Activated CD4-positive, alpha-beta T cell treated with anti-CD3 and anti-CD28 coated beads, Interleukin-2, amount 10 ng/mL, durations not matched to agents 24 days and 14 days (primary cell): ENCODE results near the gene NTM. TPM values are rescaled to one million over a fixed set of nuclear protein-coding genes. Genes with fewer than 3 reads are reported as not detected.

Source experiments
- DNase-seq: peaks from one replicate; pipeline ENCODE4 v3.0.0; 2022
- H3K27ac Mint-ChIP-seq: one replicate; pipeline ENCODE4 v1.8.0; 2022; ENCODE audit warnings: mild to moderate bottlenecking, mixed read lengths
- H3K27me3 Mint-ChIP-seq: one replicate; pipeline ENCODE4 v1.8.0; 2022; ENCODE audit warnings: mixed read lengths
- H3K36me3 Mint-ChIP-seq: one replicate; pipeline ENCODE4 v1.8.0; 2022; ENCODE audit warnings: low read depth, mild to moderate bottlenecking, mixed read lengths
- H3K4me1 Mint-ChIP-seq: one replicate; pipeline ENCODE4 v1.8.0; 2021; ENCODE audit warnings: mixed read lengths
- H3K4me3 Mint-ChIP-seq: one replicate; pipeline ENCODE4 v1.8.0; 2022; ENCODE audit warnings: mild to moderate bottlenecking, moderate library complexity, mixed read lengths
- H3K9me3 Mint-ChIP-seq: one replicate; pipeline ENCODE4 v1.8.0; 2021; ENCODE audit warnings: mixed read lengths
- intact Hi-C: fragments of 100-400 bp; cut with micrococcal nuclease; formaldehyde crosslinking; loops from one replicate; pipeline ENCODE4 v1.15.1; 2023
- total RNA-seq: library from RNA; stranded (reverse); gene quantifications from 2 replicates; pipeline ENCODE4 v1.2.3, GENCODE V29; 2022

The NTM gene
- total RNA-seq, 1 donor from 2014 or later, result not detected

GRCh38 chr11:132127900-132128288, 757.5 kb downstream of the NTM start:
- no peak overlapping the region for H3K27ac Mint-ChIP-seq
- no peaks in the 10 kb centered on the region for H3K4me1 Mint-ChIP-seq
- no peaks in the 10 kb centered on the region for H3K27me3 Mint-ChIP-seq
- no peak for DNase-seq
- H3K4me3 Mint-ChIP-seq, result no peak overlapping the region
- intact Hi-C loops, result no loop called here
- no peaks in the 10 kb centered on the region for H3K9me3 Mint-ChIP-seq
- no peaks in the 10 kb centered on the region for H3K36me3 Mint-ChIP-seq

GRCh38 chr11:132131047-132131446, 760.6 kb downstream of the NTM start:
- no peak overlapping the region for H3K4me3 Mint-ChIP-seq
- intact Hi-C loops, result no loop called here
- no peaks in the 10 kb centered on the region for H3K4me1 Mint-ChIP-seq
- H3K36me3 Mint-ChIP-seq, result no peaks in the 10 kb centered on the region
- DNase-seq, result no peak
- H3K9me3 Mint-ChIP-seq, result no peaks in the 10 kb centered on the region
- H3K27me3 Mint-ChIP-seq, result no peaks in the 10 kb centered on the region
- no peak overlapping the region for H3K27ac Mint-ChIP-seq

GRCh38 chr11:132131961-132132360, 761.5 kb downstream of the NTM start:
- no peak overlapping the region for H3K4me3 Mint-ChIP-seq
- intact Hi-C loops, result no loop called here
- H3K9me3 Mint-ChIP-seq, result no peaks in the 10 kb centered on the region
- no peaks in the 10 kb centered on the region for H3K4me1 Mint-ChIP-seq
- H3K27me3 Mint-ChIP-seq, result no peaks in the 10 kb centered on the region
- H3K27ac Mint-ChIP-seq, result no peak overlapping the region
- no peak for DNase-seq
- no peaks in the 10 kb centered on the region for H3K36me3 Mint-ChIP-seq

DNA sequence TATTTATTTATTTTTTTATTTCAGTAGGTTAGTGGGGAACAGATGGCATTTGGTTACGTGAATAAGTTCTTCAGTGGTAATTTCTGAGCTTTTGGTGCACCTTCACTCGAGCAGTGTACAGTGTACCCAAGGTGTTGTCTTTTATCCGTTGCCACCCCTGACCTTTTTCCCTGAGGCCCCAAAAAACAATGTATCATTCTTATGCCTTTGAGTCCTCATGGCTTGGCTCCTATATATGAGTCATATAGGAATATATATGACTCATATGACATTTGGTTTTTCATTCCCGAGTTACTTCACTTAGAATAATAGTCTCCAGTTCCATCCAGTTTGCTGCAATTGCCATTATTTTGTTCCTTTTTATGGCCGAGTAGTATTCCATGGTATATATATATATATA, 763.9 kb downstream of the NTM start:
- Mint-ChIP-seq H3K4me3 (no peak overlapping the region), H3K4me1 (no peaks in the 10 kb centered on the region), H3K27ac (no peak overlapping the region), H3K9me3 (no peaks in the 10 kb centered on the region), H3K36me3 (no peaks in the 10 kb centered on the region), H3K27me3 (no peaks in the 10 kb centered on the region)
- DNase-seq, result no peak
- intact Hi-C loops, result no loop called here

- H3K27ac Mint-ChIP-seq, result no peak overlapping the region
- no peaks in the 10 kb centered on the region for H3K9me3 Mint-ChIP-seq
- H3K27me3 Mint-ChIP-seq, result no peaks in the 10 kb centered on the region
- no peak for DNase-seq
- intact Hi-C loops, result no loop called here
- no peaks in the 10 kb centered on the region for H3K36me3 Mint-ChIP-seq
- H3K4me1 Mint-ChIP-seq, result no peaks in the 10 kb centered on the region
- no peak overlapping the region for H3K4me3 Mint-ChIP-seq
Measured at GRCh38 chr11:132137289-132137980, 767.0 kb downstream of the NTM start.

GRCh38 chr11:132137981-132138313, 767.5 kb downstream of the NTM start:
- Mint-ChIP-seq H3K4me3 (no peak overlapping the region), H3K27ac (no peak overlapping the region), H3K4me1 (no peaks in the 10 kb centered on the region), H3K27me3 (no peaks in the 10 kb centered on the region), H3K9me3 (no peaks in the 10 kb centered on the region), H3K36me3 (no peaks in the 10 kb centered on the region)
- intact Hi-C loops, result no loop called here
- DNase-seq, result no peak

- intact Hi-C loops, result no loop called here
- H3K9me3 Mint-ChIP-seq, result no peaks in the 10 kb centered on the region
- no peaks in the 10 kb centered on the region for H3K27me3 Mint-ChIP-seq
- no peak overlapping the region for H3K4me3 Mint-ChIP-seq
- no peak overlapping the region for H3K27ac Mint-ChIP-seq
- no peaks in the 10 kb centered on the region for H3K4me1 Mint-ChIP-seq
- H3K36me3 Mint-ChIP-seq, result no peaks in the 10 kb centered on the region
- no peak for DNase-seq
Measured at GRCh38 chr11:132139181-132139580, 768.8 kb downstream of the NTM start.

DNA sequence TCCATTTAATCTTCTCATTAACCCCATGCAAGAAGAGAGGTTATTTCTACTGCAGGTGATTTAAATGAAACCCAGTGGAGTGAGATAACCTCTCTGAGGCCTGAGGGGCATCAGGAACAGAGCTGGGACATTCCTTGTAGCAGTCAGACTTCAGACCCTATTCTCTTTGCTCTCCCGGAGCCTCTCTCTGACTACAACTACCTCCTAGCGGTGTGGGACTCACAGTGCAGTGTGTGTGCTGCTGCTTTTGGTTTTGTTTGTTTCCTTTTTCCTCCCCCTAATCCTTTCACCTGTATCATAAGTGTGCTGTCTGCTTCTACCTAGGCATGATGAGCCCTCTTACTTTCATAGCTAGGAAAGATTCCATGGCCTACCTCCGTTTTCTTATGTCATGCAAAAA, 769.6 kb downstream of the NTM start:
- H3K27ac Mint-ChIP-seq, result no peak overlapping the region
- H3K9me3 Mint-ChIP-seq, result no peaks in the 10 kb centered on the region
- intact Hi-C loops, result no loop called here
- no peaks in the 10 kb centered on the region for H3K27me3 Mint-ChIP-seq
- no peaks in the 10 kb centered on the region for H3K4me1 Mint-ChIP-seq
- DNase-seq, result no peak
- H3K36me3 Mint-ChIP-seq, result no peaks in the 10 kb centered on the region
- H3K4me3 Mint-ChIP-seq, result no peak overlapping the region

DNA sequence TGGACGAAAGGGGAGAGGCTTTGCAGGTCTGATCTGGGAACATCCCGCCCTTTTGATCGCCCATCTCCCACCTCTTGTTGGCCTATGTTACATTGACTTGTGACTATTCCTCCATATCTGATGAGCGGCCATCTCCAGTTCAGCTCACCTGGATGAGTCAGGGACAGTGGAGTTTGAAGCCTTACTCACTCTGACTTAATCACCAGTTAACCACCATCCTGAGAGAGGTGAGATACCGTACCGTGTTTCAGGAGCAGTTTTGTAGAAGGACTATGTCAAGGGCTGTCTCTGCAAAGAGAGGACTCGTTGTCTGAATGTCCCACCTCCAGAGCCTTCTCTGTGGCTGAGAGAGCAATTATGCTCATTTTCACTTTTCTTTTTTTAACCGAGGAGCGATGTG, 771.7 kb downstream of the NTM start:
- no peak for DNase-seq

GRCh38 chr11:132142554-132142953, 772.1 kb downstream of the NTM start:
- H3K36me3 Mint-ChIP-seq, result no peaks in the 10 kb centered on the region

More for the DNA sequence above, 771.7 kb downstream of the NTM start:
- Mint-ChIP-seq H3K4me1 (no peaks in the 10 kb centered on the region), H3K27ac (no peak overlapping the region), H3K4me3 (no peak overlapping the region), H3K36me3 (no peaks in the 10 kb centered on the region), H3K9me3 (no peaks in the 10 kb centered on the region), H3K27me3 (no peaks in the 10 kb centered on the region)
- intact Hi-C loops, result no loop called here

DNA sequence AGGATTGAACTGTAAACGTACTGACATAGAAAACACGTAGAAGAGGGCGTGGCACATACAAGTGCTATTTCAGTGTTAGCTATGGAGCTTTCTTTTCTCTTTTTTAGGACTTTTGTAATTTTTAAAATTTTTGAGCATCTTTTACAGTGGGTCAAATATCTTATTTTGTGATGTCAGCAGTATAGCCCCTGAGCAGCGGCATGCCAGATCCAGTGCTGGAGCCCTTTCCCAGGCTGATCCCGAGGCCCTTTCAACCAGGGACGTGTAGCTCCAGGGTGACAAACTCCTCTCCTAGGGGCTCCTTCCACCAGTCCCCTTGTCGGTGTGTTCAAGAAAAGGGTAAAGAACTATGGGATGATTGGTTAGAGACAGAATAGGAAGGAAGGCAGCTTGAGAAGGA, 777.0 kb downstream of the NTM start:
- Mint-ChIP-seq H3K4me1 (no peaks in the 10 kb centered on the region), H3K4me3 (no peak overlapping the region), H3K9me3 (no peaks in the 10 kb centered on the region), H3K27me3 (no peaks in the 10 kb centered on the region), H3K36me3 (no peaks in the 10 kb centered on the region), H3K27ac (no peak overlapping the region)
- DNase-seq, result no peak
- intact Hi-C loops, result no loop called here

More at GRCh38 chr11:132142554-132142953, 772.1 kb downstream of the NTM start:
- H3K9me3 Mint-ChIP-seq, result no peaks in the 10 kb centered on the region
- intact Hi-C loops, result no loop called here
- no peak for DNase-seq
- H3K4me3 Mint-ChIP-seq, result no peak overlapping the region
- no peaks in the 10 kb centered on the region for H3K4me1 Mint-ChIP-seq
- H3K27me3 Mint-ChIP-seq, result no peaks in the 10 kb centered on the region
- H3K27ac Mint-ChIP-seq, result no peak overlapping the region

GRCh38 chr11:132154781-132155180, 784.4 kb downstream of the NTM start:
- no peaks in the 10 kb centered on the region for H3K9me3 Mint-ChIP-seq
- H3K36me3 Mint-ChIP-seq, result no peaks in the 10 kb centered on the region
- no peak for DNase-seq
- no peaks in the 10 kb centered on the region for H3K27me3 Mint-ChIP-seq
- intact Hi-C loops, result no loop called here
- H3K4me3 Mint-ChIP-seq, result no peak overlapping the region
- H3K27ac Mint-ChIP-seq, result no peak overlapping the region
- no peaks in the 10 kb centered on the region for H3K4me1 Mint-ChIP-seq

DNA sequence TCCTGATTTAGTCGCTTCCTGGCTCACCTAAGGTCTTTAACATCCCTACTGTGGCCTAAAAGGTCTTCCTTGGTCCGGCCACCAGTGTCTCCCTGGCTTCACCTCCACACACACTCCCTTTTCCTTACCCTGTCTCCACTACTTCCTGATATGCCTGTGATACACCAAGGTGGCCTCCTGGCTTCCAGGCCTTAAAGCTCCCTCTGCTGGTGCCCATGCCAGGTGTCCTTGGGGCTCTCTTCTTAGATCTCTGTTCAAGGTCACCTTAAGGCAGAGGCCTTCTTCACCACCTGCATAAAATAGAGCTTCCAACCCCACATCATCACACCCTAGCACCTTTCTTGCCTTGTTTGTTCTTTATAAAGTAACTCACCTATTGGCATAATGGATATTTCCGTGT, 787.7 kb downstream of the NTM start:
- no peaks in the 10 kb centered on the region for H3K27me3 Mint-ChIP-seq
- intact Hi-C loops, result no loop called here
- no peak overlapping the region for H3K27ac Mint-ChIP-seq
- DNase-seq, result no peak
- no peaks in the 10 kb centered on the region for H3K36me3 Mint-ChIP-seq
- no peaks in the 10 kb centered on the region for H3K9me3 Mint-ChIP-seq
- H3K4me3 Mint-ChIP-seq, result no peak overlapping the region
- no peaks in the 10 kb centered on the region for H3K4me1 Mint-ChIP-seq

GRCh38 chr11:132158696-132159095, 788.3 kb downstream of the NTM start:
- Mint-ChIP-seq H3K36me3 (no peaks in the 10 kb centered on the region), H3K4me1 (no peaks in the 10 kb centered on the region)
- intact Hi-C loops, result no loop called here

GRCh38 chr11:132161403-132162078, 791.1 kb downstream of the NTM start:
- Mint-ChIP-seq H3K27ac (no peak overlapping the region), H3K4me3 (no peak overlapping the region), H3K9me3 (no peaks in the 10 kb centered on the region), H3K36me3 (no peaks in the 10 kb centered on the region), H3K4me1 (no peaks in the 10 kb centered on the region), H3K27me3 (no peaks in the 10 kb centered on the region)
- DNase-seq, result no peak
- intact Hi-C loops, result no loop called here

More at GRCh38 chr11:132158696-132159095, 788.3 kb downstream of the NTM start:
- Mint-ChIP-seq H3K4me3 (no peak overlapping the region), H3K27ac (no peak overlapping the region), H3K27me3 (no peaks in the 10 kb centered on the region), H3K9me3 (no peaks in the 10 kb centered on the region)
- no peak for DNase-seq
